Measurements from ENCODE around the gene SMAD4. TPM values are rescaled to one million over a fixed set of nuclear protein-coding genes. Genes with fewer than 3 reads are reported as not detected.

The SMAD4 gene
- total RNA-seq, 1 donor from 2014 or later: 165 TPM

- no peak overlapping the region for H3K27ac Mint-ChIP-seq
- H3K9me3 Mint-ChIP-seq (ENCODE audit: low read depth): no peaks in the 10 kb centered on the region
- no peaks in the 10 kb centered on the region for H3K27me3 Mint-ChIP-seq
- no peak for DNase-seq (ENCODE audit: low spot score, unreplicated experiment)
- TF ChIP-seq, protein P1, sequence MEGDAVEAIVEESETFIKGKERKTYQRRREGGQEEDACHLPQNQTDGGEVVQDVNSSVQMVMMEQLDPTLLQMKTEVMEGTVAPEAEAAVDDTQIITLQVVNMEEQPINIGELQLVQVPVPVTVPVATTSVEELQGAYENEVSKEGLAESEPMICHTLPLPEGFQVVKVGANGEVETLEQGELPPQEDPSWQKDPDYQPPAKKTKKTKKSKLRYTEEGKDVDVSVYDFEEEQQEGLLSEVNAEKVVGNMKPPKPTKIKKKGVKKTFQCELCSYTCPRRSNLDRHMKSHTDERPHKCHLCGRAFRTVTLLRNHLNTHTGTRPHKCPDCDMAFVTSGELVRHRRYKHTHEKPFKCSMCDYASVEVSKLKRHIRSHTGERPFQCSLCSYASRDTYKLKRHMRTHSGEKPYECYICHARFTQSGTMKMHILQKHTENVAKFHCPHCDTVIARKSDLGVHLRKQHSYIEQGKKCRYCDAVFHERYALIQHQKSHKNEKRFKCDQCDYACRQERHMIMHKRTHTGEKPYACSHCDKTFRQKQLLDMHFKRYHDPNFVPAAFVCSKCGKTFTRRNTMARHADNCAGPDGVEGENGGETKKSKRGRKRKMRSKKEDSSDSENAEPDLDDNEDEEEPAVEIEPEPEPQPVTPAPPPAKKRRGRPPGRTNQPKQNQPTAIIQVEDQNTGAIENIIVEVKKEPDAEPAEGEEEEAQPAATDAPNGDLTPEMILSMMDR (IDR thresholded peaks at IDR 0.05; ENCODE audit: unreplicated experiment): no peak
- H3K4me3 Mint-ChIP-seq (ENCODE audit: low read depth): no peak overlapping the region
- H3K4me1 Mint-ChIP-seq (ENCODE audit: low read depth): peaks cover 12% of the 10 kb centered on the region
- peaks cover 34% of the 10 kb centered on the region for H3K36me3 Mint-ChIP-seq (ENCODE audit: insufficient read depth)
Measured at GRCh38 chr18:51059969-51060368, 30.0 kb downstream of the SMAD4 start.

DNA sequence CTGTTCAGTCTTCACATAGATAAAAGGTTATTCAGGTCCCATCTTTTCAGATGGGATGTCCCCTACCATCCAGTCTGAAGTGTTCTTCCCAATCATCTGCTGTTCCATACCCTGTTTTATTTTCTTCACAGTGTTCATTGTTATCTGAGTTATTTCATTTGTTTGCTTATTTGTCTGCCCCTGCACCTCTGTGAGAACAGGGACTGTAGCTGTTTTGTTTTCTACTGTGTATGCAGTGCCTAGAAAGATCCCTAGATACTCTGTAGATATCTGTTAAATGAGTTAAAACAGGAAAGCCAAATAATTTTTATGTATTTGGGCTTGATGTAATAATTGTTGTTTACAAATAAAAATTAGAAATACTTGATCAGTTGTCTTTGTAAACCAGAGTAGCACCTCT, 34.2 kb downstream of the SMAD4 start:
- peaks cover 12% of the 10 kb centered on the region for H3K4me1 Mint-ChIP-seq (ENCODE audit: low read depth)
- peaks cover 34% of the 10 kb centered on the region for H3K36me3 Mint-ChIP-seq (ENCODE audit: insufficient read depth)
- DNase-seq (ENCODE audit: low spot score, unreplicated experiment): no peak
- no peak overlapping the region for H3K4me3 Mint-ChIP-seq (ENCODE audit: low read depth)
- TF ChIP-seq, protein P1 (IDR thresholded peaks at IDR 0.05; ENCODE audit: unreplicated experiment): no peak
- H3K9me3 Mint-ChIP-seq (ENCODE audit: low read depth): no peaks in the 10 kb centered on the region
- H3K27ac Mint-ChIP-seq: peak overlapping the region; percentile 68
- no peaks in the 10 kb centered on the region for H3K27me3 Mint-ChIP-seq

DNA sequence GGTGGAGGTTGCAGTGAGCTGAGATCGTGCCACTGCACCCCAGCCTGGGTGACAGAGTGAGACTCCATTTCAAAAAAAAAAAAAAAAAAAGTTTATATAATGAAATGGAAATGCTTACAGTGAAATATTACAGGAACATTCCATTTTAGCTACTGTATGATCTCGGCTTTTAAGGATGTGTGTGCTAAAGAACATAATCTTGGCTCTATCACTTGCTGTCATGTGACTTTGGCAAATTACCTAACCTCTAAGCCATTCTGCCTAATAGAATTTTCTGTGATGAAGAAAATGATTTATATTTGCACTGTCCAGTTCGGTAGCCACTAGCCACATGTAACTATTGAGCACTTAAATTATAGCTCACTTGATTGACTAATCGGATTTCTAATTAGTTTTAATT, 36.3 kb downstream of the SMAD4 start:
- Mint-ChIP-seq H3K4me3 (ENCODE audit: low read depth) (no peak overlapping the region), H3K36me3 (ENCODE audit: insufficient read depth) (peaks cover 41% of the 10 kb centered on the region), H3K27ac (no peak overlapping the region), H3K4me1 (ENCODE audit: low read depth) (peaks cover 8% of the 10 kb centered on the region), H3K9me3 (ENCODE audit: low read depth) (no peaks in the 10 kb centered on the region), H3K27me3 (no peaks in the 10 kb centered on the region)
- DNase-seq (ENCODE audit: low spot score, unreplicated experiment): no peak
- TF ChIP-seq, protein P1 (IDR thresholded peaks at IDR 0.05; ENCODE audit: unreplicated experiment): no peak

DNA sequence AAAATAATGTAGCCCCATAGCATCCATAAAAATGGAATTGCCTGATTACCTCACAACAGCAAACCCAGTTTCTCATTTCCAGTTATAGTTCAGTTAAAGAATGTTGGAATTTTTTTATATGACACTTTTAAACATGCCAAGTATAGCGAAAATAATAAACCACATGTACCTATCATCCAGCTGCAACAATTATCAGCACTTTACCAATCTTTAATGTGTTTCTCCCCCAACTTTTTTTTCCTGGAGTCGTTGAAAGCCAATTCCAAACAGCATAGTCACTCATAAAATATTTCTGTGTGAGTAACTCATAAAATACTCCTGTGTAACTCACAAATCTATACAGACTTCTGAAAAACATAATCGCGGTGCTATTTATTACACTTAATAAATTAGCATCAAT, 38.1 kb downstream of the SMAD4 start:
- Mint-ChIP-seq H3K4me3 (ENCODE audit: low read depth) (no peak overlapping the region), H3K36me3 (ENCODE audit: insufficient read depth) (peaks cover 42% of the 10 kb centered on the region), H3K4me1 (ENCODE audit: low read depth) (peaks cover 8% of the 10 kb centered on the region), H3K9me3 (ENCODE audit: low read depth) (no peaks in the 10 kb centered on the region), H3K27me3 (no peaks in the 10 kb centered on the region), H3K27ac (no peak overlapping the region)
- TF ChIP-seq, protein P1 (IDR thresholded peaks at IDR 0.05; ENCODE audit: unreplicated experiment): no peak
- no peak for DNase-seq (ENCODE audit: low spot score, unreplicated experiment)

DNA sequence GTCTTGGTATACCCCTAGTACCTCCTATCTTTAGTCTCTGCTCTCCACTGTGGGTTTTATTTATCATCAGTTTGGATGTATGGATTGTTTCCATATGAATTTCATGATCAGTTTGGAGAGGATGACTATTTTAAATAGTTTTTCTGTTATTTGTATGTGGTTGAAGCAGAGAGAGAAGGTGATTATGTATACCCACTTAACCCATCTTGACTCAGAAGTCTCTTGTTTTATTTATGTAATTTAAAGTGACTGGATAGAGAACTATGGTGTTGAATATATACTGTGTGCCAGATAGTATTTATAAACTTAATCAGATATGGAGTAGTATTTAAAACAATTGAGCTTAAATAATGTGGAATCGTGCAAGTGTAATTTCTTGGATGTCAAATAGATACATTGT, 39.9 kb downstream of the SMAD4 start:
- no peaks in the 10 kb centered on the region for H3K27me3 Mint-ChIP-seq

More for the DNA sequence above, 39.9 kb downstream of the SMAD4 start:
- H3K36me3 Mint-ChIP-seq (ENCODE audit: insufficient read depth): peaks cover 38% of the 10 kb centered on the region
- H3K27ac Mint-ChIP-seq: peak overlapping the region; percentile 33
- no peaks in the 10 kb centered on the region for H3K9me3 Mint-ChIP-seq (ENCODE audit: low read depth)
- no peaks in the 10 kb centered on the region for H3K4me1 Mint-ChIP-seq (ENCODE audit: low read depth)
- TF ChIP-seq, protein P1 (IDR thresholded peaks at IDR 0.05; ENCODE audit: unreplicated experiment): no peak
- no peak for DNase-seq (ENCODE audit: low spot score, unreplicated experiment)
- H3K4me3 Mint-ChIP-seq (ENCODE audit: low read depth): no peak overlapping the region
